Small intestine (tissue), 7 donors: ENCODE data around the gene TESPA1. TPM values are rescaled to one million over a fixed set of nuclear protein-coding genes. Genes with fewer than 3 reads are reported as not detected.
"Not testable (repeated sequence)": the region's sequence is repeated elsewhere in the genome, so short reads cannot be mapped to it uniquely, and the experiment has no call there.

Experiments
- DNase-seq, 2 donors: peaks; one replicate each; pipeline versions ENCODE4 v3.0.0 to v3.0.0-alpha.2; 2013
- FAIRE-seq: peaks from 2 replicates; lab custom pipeline; 2012; peaks lifted over from hg19 to GRCh38; lab: Jason Lieb, UNC
- H3K27ac ChIP-seq, 3 donors: one replicate each; pipeline ENCODE4 v1.5.1; 2013; ENCODE audit warnings: low read length in 2 of 3, mild to moderate bottlenecking in 2 of 3, control low read depth in 1 of 3, inconsistent platforms in 1 of 3, low read depth in 1 of 3, moderate library complexity in 1 of 3
- H3K27me3 ChIP-seq, 3 donors: one replicate each; pipeline ENCODE4 v1.6.1; 2013; ENCODE audit warnings: low read length in 3 of 3, inconsistent platforms in 1 of 3; ENCODE audit not compliant: control insufficient read depth in 3 of 3, insufficient read depth in 3 of 3
- H3K36me3 ChIP-seq, 3 donors: one replicate each; pipeline ENCODE4 v1.6.1; 2013; ENCODE audit warnings: low read length in 3 of 3, inconsistent platforms in 1 of 3, low read depth in 1 of 3, mild to moderate bottlenecking in 1 of 3, moderate library complexity in 1 of 3; ENCODE audit not compliant: control insufficient read depth in 3 of 3, insufficient read depth in 2 of 3
- H3K4me1 ChIP-seq, 3 donors: one replicate each; pipeline ENCODE4 v1.6.1; 2013; ENCODE audit warnings: low read length in 2 of 3, inconsistent platforms in 1 of 3, low read depth in 1 of 3, mild to moderate bottlenecking in 1 of 3, moderate library complexity in 1 of 3; ENCODE audit not compliant: control insufficient read depth in 3 of 3, insufficient read depth in 2 of 3
- H3K4me3 ChIP-seq, 3 donors: one replicate each; pipeline ENCODE4 v1.5.1; 2013; ENCODE audit warnings: low read length in 3 of 3, control low read depth in 1 of 3, inconsistent platforms in 1 of 3, low read depth in 1 of 3, mild to moderate bottlenecking in 1 of 3, moderate library complexity in 1 of 3
- H3K9me3 ChIP-seq, 2 donors: one replicate each; pipeline ENCODE4 v1.6.1; 2013; ENCODE audit warnings: low read depth in 1 of 2, low read length in 1 of 2; ENCODE audit not compliant: control insufficient read depth in 2 of 2, insufficient read depth in 1 of 2
- WGBS, 3 donors: extraction: QIAGEN DNeasy Blood & Tissue Kit; methylation state at CpG; one replicate each; pipeline ENCODE4 v1.1.7; 2013; 5-methylcytosine and 5-hydroxymethylcytosine counted together
- polyA plus RNA-seq, 4 donors: library from polyadenylated mRNA; stranded (reverse) in 3 of 4; unstranded in 1 of 4; fragments of 200-250 nt in 3 of 4; fragments of 120-200 nt in 1 of 4; gene quantifications; one replicate each; pipeline versions ENCODE4 v1.2.1 to v1.2.3, GENCODE V29; 2013
- donor health status: healthy with polysubstance abuse.
- donor health status: control.
- donor health status: control.
- donor health status: Bipolar disorder and iron deficiency.
- donor health status: healthy.

Gene TESPA1
- polyA plus RNA-seq, 4 donors: 0.45 to 1.6 (median 0.97) TPM

- no peak for FAIRE-seq
- no peak overlapping the region for H3K27ac ChIP-seq
These were observed 4.0 kb upstream of the TESPA1 start for GRCh38 chr12:54988402-54989054.

GRCh38 chr12:54987611-54988231, 3.2 kb upstream of the TESPA1 start:
- no peaks in the 10 kb centered on the region for H3K36me3 ChIP-seq
- WGBS, 3 donors: 71 to 91% (median 86%) methylated on average over 4 of the region's 4 CpGs
- DNase-seq: no peak
- H3K4me3 ChIP-seq: no peak overlapping the region
- no peak for FAIRE-seq
- H3K9me3 ChIP-seq: no peaks in the 10 kb centered on the region
- H3K27ac ChIP-seq: no peak overlapping the region
- no peaks in the 10 kb centered on the region for H3K4me1 ChIP-seq
- H3K27me3 ChIP-seq: peaks cover 0 to 5% (median 0%) of the 10 kb centered on the region in 3 donors

More at GRCh38 chr12:54988402-54989054, 4.0 kb upstream of the TESPA1 start:
- no peaks in the 10 kb centered on the region for H3K9me3 ChIP-seq
- no peak overlapping the region for H3K4me3 ChIP-seq
- peaks cover 0 to 5% (median 0%) of the 10 kb centered on the region in 3 donors for H3K27me3 ChIP-seq
- H3K4me1 ChIP-seq: no peaks in the 10 kb centered on the region
- peak; percentile 10 to 15 for DNase-seq
- H3K36me3 ChIP-seq: no peaks in the 10 kb centered on the region
- 0 to 29% (median 21%) methylated on average over 1 of the region's 1 CpG for WGBS, 3 donors

GRCh38 chr12:54986773-54987172, 2.2 kb upstream of the TESPA1 start:
- H3K36me3 ChIP-seq, H3K4me3 ChIP-seq, H3K4me1 ChIP-seq, FAIRE-seq, H3K27me3 ChIP-seq, H3K9me3 ChIP-seq, DNase-seq, H3K27ac ChIP-seq: not testable (repeated sequence)
- 86 to 94% (median 93%) methylated on average over 3 of the region's 3 CpGs for WGBS, 3 donors

- 66 to 70% (median 69%) methylated on average over 2 of the region's 2 CpGs for WGBS, 3 donors
- peak overlapping the region in 1 of 3 donors; percentile 61 for H3K27ac ChIP-seq
These were observed 943 bp downstream of the TESPA1 start for GRCh38 chr12:54983536-54984101.

GRCh38 chr12:54981796-54982195, 2.8 kb downstream of the TESPA1 start:
- Histone ChIP-seq H3K4me3 (no peak overlapping the region), H3K36me3 (no peaks in the 10 kb centered on the region), H3K9me3 (no peaks in the 10 kb centered on the region), H3K27ac (no peak overlapping the region), H3K27me3 (peaks cover 0 to 7% (median 0%) of the 10 kb centered on the region in 3 donors), H3K4me1 (no peaks in the 10 kb centered on the region)
- FAIRE-seq (no peak), DNase-seq (no peak)
- 70 to 93% (median 83%) methylated on average over 2 of the region's 2 CpGs for WGBS, 3 donors

More at GRCh38 chr12:54983536-54984101, 943 bp downstream of the TESPA1 start:
- FAIRE-seq (no peak), DNase-seq (no peak)
- no peaks in the 10 kb centered on the region for H3K36me3 ChIP-seq
- no peaks in the 10 kb centered on the region for H3K4me1 ChIP-seq
- H3K4me3 ChIP-seq: no peak overlapping the region
- peaks cover 0 to 7% (median 0%) of the 10 kb centered on the region in 3 donors for H3K27me3 ChIP-seq
- H3K9me3 ChIP-seq: no peaks in the 10 kb centered on the region

GRCh38 chr12:54980341-54980740, 4.2 kb downstream of the TESPA1 start:
- H3K4me1 ChIP-seq: peaks cover 0 to 2% (median 0%) of the 10 kb centered on the region in 3 donors
- H3K9me3 ChIP-seq: no peaks in the 10 kb centered on the region
- FAIRE-seq: no peak
- no peak for DNase-seq
- no peak overlapping the region for H3K4me3 ChIP-seq
- H3K36me3 ChIP-seq: no peaks in the 10 kb centered on the region
- 66 to 72% (median 69%) methylated on average over 5 of the region's 5 CpGs for WGBS, 3 donors
- H3K27ac ChIP-seq: no peak overlapping the region
- peaks cover 0 to 7% (median 0%) of the 10 kb centered on the region in 3 donors for H3K27me3 ChIP-seq

GRCh38 chr12:54977857-54978256, 6.7 kb downstream of the TESPA1 start:
- 70 to 84% (median 73%) methylated on average over 5 of the region's 5 CpGs for WGBS, 3 donors
- no peak for DNase-seq
- peaks cover 0 to 2% (median 0%) of the 10 kb centered on the region in 3 donors for H3K4me1 ChIP-seq
- no peak for FAIRE-seq
- H3K27me3 ChIP-seq: peaks cover 0 to 2% (median 0%) of the 10 kb centered on the region in 3 donors
- H3K9me3 ChIP-seq: no peaks in the 10 kb centered on the region
- H3K36me3 ChIP-seq: no peaks in the 10 kb centered on the region
- no peak overlapping the region for H3K4me3 ChIP-seq
- H3K27ac ChIP-seq: no peak overlapping the region

- DNase-seq (no peak), FAIRE-seq (no peak)
- Histone ChIP-seq H3K4me1 (peaks cover 0 to 2% (median 0%) of the 10 kb centered on the region in 3 donors), H3K9me3 (no peaks in the 10 kb centered on the region), H3K27ac (no peak overlapping the region), H3K4me3 (no peak overlapping the region), H3K36me3 (no peaks in the 10 kb centered on the region), H3K27me3 (peaks cover 0 to 2% (median 0%) of the 10 kb centered on the region in 3 donors)
- 49 to 64% (median 51%) methylated on average over 3 of the region's 3 CpGs for WGBS, 3 donors
These were observed 7.4 kb downstream of the TESPA1 start for GRCh38 chr12:54977155-54977554.
